ENCODE measurements around the gene SUMO2.

GRCh38 chr17:75209061-75209460, 26.3 kb upstream of the SUMO2 start:
- TF ChIP-seq CTCF (IDR thresholded peaks at IDR 0.05) (no peak), POLR2A (IDR thresholded peaks at IDR 0.05) (no peak)
